ENCODE data around the gene SORBS1.

GRCh38 chr10:95478935-95479334 lies 82.2 kb downstream of the SORBS1 start:
- TF ChIP-seq POLR2AphosphoS5 (IDR thresholded peaks at IDR 0.05) (no peak), EP300 (conservative IDR thresholded peaks at IDR 0.05; ENCODE audit: poor library complexity, severe bottlenecking) (no peak), TAF1 (IDR thresholded peaks at IDR 0.05; ENCODE audit: low read depth) (no peak), CTCF (IDR thresholded peaks at IDR 0.05; ENCODE audit: poor library complexity, severe bottlenecking) (no peak), RAD21 (conservative IDR thresholded peaks at IDR 0.05) (no peak), MXI1 (conservative IDR thresholded peaks at IDR 0.05; ENCODE audit: poor library complexity, severe bottlenecking) (no peak)
- TF ChIP-seq, protein P1, sequence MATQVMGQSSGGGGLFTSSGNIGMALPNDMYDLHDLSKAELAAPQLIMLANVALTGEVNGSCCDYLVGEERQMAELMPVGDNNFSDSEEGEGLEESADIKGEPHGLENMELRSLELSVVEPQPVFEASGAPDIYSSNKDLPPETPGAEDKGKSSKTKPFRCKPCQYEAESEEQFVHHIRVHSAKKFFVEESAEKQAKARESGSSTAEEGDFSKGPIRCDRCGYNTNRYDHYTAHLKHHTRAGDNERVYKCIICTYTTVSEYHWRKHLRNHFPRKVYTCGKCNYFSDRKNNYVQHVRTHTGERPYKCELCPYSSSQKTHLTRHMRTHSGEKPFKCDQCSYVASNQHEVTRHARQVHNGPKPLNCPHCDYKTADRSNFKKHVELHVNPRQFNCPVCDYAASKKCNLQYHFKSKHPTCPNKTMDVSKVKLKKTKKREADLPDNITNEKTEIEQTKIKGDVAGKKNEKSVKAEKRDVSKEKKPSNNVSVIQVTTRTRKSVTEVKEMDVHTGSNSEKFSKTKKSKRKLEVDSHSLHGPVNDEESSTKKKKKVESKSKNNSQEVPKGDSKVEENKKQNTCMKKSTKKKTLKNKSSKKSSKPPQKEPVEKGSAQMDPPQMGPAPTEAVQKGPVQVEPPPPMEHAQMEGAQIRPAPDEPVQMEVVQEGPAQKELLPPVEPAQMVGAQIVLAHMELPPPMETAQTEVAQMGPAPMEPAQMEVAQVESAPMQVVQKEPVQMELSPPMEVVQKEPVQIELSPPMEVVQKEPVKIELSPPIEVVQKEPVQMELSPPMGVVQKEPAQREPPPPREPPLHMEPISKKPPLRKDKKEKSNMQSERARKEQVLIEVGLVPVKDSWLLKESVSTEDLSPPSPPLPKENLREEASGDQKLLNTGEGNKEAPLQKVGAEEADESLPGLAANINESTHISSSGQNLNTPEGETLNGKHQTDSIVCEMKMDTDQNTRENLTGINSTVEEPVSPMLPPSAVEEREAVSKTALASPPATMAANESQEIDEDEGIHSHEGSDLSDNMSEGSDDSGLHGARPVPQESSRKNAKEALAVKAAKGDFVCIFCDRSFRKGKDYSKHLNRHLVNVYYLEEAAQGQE (IDR thresholded peaks at IDR 0.05; ENCODE audit: borderline replicate concordance) = no peak

Data from neural cell (in vitro differentiated cells).